ENCODE results near the gene CDH4.
A peak's percentile ranks its signal among the peaks of the same experiment; 100 is the strongest.

CDH4 gene

DNA sequence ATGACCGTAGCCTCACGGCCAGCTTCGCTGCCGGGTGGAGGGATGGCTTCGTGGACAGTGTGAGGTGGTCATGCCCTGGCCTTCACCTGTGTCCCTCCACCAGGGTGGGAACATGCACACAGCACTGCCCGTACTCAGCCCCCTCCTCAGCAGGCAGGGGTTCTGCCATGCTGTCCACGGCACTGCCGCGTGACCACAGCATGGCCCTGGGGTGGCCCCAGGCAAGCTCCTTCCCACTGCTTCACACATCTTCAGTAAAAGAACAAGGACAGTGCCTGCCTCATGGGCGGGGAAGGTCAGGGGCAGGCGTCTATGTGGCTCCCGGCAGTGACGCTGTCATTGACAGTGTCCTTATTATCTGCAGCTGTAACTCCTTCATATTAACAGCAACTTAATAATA is 607.7 kb downstream of the CDH4 start:
- no peak for DNase-seq

DNA sequence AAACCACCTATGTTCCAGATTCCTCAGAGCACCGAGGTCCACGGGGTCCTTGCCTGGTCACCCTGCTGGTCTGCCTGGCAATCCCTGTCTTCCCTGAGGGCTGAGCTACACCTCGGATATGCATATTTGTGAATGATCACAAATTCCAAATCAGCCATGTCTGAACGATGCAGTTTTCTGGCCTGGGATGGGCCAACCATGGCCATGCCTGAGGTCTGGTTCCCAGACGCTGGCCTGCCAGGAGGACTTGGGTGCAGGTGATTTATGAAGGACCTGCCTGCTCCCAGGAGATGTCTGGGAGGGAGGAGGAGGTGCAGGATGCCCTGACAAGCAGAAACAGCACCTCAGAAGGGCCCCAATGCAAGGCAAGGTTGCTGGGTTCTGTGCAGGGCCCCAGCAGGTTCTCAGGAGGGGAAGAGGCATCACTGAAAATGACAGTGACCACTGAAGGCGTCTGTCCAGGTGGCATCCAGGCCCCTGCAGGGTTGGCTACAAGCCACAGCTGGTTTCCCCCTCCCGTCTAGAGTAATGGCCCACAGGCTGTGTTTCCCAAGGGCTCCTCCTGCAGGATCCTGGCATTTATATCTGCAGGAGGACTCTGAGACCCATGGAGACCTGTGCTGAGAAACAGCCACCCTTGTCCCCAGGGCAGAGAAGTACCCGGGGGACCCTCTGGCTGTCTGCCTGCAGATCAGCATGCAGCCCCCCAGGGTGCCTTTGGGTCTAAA is 608.4 kb downstream of the CDH4 start:
- DNase-seq: no peak

DNA sequence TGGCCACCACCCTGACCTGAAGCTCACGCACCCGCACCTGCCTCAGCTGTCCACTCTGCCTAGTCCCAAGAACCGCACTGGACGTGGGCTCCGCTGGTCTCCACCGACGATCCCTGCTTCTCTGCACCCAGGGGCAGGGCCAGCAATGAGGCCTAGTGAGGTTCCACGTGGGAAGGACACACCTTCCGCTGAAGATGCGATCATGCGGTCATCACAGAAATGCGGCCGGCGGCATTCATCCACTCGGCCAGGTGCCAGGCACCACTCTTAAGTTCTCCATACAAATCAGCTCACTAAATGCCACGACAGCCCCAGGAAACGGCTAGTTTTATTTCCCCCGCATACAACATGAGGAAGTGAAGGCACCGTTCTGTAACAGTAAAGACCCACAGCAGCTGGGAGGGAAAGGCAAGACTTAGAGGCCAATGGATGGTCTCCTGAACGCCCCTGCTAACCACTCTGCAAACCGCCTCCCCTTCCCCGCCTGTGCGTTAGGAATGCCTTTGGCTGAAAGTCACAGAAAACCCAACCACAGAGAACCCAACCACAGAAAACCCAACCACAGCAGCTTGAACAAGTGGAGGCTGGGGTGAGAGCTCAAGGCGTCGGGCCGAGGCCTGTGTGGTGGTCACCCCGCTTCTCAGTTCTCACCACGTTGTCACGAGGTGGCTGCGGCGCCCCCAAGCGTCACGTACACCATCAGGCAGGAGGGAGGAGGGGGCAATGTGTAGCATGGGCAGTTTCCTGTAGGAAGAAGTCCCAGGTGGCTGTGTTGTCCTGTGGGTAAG is 609.2 kb downstream of the CDH4 start:
- no peak for DNase-seq

DNA sequence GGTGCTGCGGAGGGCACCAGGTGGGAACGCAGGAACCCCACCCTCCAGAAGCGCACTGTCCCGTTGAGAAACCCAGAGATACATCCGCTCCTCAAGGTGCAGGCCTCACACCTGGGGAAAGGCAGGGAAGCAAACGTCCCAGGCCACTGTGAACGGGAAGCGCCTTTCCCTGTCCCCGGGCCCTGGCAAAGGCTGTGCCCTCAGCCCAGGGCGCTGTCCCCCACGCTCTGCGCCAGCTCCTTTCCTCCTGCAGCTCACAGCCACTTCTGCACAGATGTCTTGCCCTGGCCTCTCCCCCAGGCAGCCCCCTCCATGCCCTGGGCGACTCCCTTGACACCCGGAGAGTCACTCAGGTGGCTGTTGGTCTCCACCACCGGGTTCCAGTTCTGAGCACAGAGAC is 609.8 kb downstream of the CDH4 start:
- no peak for DNase-seq

DNA sequence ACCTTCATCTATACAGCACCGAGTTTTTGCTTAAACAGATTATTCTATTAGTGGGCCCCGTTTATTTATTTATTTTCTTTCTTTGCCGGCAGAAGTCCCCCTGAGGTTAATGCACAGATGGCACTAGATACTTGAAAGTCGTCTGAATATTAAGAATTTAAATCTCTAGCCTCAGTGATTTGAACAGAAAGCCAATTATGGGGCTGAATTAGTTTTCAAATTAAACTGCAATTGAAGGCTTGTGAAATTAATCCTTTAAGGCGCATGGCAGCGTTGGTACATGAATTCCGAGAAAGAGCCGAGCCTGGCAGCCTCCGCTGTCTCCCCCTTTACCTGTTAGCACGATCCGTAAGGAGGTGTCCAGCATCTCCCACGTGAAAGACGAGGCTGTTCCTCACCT is 610.8 kb downstream of the CDH4 start:
- no peak for DNase-seq

DNA sequence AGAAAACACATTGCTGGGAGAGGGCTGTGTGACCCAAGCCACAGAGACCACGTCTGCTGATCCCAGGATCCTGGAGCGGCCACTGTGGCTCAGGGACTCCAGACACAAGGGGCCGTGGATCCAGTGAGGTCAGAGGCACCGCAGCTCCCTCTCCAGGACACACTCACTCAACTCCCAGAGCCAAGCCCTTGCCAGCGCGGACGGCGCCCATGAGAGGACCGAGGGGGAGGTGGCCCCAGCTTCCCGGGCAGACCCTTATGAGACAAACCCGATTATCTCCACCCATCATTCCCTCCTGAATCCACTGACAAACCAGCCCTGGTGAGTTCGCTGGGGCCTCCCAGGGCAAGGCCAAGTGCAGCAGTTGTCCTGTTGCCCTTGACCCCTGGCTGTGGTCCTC is 612.4 kb downstream of the CDH4 start:
- no peak for DNase-seq

DNA sequence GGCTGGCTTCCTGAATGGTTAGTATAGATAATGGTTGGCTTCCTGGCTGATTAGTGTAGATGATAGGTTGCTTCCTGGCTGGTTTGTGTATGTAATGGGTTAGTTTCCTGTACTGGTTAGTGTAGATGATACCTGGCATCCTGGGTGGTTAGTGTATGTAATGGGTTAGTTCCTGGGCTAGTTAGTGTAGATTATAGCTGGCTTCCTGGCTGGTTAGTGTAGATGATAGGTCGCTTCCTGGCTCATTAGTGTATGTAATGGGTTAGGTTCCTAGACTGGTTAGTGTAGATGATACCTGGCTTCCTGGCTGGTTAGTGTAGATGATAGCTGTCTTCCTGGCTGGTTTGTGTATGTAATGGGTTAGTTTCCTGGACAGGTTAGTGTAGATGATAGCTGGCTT is 613.3 kb downstream of the CDH4 start:
- no peak for DNase-seq

DNA sequence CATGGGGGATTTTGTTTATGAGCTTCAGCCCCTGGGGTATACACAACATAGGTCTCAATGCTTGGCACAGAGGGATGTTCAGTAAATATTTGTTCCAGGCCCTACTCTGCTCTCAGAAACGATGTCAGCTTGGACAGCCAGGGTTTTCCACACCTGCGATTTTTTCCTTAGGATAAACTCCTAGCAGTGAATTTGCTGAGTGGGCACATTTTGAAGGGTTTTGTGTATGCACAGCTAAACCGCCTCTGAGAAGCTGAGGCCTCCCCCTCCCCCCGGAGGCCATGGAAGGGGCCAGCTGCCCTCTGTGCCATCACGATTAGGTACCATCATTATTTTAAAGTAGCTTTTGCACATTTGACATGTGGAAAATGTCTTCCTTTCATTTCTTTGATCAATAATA is 614.1 kb downstream of the CDH4 start:
- no peak for DNase-seq

DNA sequence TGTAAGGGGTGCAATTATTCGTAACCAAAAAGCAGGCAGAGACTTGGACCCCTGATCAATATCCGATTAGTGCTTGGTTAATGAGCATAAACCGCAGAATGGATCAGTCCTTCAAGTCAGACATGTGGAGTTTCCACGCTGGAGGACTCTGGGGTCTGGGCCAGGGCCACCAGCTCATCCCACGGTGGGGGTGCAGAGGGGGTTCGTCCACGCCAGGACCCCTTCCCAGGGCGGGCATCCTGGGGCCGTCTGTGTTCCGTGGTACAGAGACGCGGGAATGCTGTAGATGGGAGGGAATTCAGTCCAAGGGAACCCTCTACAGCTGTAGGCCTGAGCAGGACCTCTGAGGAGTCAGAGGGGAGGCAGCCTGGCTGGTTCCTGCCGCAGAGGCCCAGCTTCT is 615.9 kb downstream of the CDH4 start:
- no peak for DNase-seq

DNA sequence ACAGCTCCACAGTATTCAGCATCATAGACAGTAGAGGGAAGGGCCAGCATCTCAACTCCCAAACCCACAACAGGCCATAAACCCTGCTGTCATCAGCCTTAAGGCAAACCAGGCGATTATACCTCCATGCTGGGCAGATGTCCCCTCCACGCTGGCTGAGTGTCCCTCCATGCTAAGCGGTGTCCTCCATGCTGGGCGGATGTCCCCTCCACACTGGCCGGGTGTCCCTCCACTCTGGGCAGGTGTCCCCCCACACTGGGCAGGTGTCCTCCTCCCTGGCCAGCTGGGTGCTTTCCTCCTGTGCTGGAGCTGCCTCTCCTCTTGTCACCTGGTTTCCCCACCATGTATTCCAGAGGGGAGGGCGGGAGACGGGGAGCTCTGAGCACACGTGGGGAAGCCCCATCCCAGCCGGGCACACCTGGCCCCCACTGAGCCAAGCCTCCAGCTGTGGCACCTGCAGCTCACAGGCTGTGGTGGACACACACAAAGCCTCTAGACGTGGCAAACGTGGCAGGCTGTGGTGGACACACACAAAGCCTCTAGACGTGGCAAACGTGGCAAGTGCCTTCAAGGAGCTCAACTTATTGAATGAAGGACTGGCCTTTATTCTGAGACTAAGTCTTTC is 616.5 kb downstream of the CDH4 start:
- no peak for DNase-seq

DNA sequence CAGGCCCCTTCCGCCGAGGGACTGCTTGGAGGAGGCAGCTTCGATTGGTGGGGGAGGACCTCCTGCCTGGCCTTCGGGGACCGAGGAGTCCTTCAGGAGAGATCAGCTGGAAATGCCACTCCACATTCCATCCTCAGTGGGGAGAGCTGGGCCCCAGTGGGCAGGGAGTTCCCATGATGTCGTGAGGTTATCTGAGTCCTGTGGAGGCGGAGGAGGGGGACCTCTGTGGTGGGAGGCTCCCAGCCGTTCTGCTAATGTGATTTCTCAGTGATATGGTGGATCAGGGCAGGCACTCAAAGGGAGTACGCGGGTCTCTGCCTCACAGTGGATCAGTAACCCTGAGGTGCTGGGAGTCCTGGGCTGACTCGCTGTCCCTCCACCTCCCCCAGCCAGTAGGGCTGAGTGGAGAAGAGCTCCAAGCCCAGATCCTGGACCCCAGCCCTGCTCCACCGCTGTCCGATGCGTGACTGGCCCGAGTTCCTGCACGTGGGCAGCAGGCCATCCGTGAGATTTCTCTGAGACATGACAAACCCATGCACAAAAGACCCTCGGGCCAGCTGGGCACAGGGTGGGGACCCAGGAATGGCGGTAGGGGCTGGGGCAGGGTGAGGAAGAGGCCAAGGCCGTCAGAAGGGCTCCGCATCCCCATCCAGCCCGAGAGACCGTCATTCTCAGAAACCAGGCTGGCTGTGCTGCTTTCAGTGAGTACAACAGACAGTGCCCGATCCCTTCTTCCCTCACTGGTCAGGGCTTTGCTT is 617.9 kb downstream of the CDH4 start:
- DNase-seq: no peak

DNA sequence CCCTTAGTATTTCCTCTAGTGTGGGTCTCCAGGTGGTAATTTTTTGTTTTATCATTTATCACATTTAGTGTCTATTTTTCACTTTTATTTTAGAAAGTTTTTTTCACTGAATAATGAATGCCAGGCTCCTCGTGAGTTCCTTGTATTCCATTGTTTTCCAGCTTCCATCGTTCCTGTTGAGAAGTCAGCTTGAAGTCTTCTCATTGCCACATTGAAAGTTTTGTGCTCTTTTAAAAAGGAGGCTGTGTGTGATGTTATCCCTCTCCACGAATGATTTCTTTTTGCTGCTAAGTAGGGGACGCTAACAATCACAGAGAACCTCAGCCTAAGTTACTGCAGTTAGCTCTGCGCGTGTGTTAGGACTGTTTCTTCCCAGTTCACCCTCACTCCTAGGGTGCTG is 619.1 kb downstream of the CDH4 start:
- no peak for DNase-seq

DNA sequence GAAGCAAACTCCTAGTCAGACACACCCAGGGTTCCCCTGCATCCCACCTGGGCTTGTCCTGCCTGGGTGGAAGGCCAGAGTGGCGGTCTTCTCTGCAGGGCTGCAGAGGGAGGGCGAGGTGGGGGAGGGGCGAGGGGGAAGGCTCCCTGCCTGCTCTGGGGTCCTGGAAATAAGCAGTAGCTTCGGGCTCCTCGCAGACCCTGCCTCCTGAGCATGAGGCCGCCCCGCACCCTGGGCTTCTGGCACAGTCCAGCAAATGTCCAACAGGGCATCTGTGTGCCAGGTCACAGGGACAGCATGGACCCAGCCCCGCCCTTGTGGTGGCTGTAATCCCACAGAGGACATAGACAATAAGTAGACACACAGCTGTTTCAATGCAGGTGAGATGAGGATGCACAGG is 619.9 kb downstream of the CDH4 start:
- DNase-seq: no peak

DNA sequence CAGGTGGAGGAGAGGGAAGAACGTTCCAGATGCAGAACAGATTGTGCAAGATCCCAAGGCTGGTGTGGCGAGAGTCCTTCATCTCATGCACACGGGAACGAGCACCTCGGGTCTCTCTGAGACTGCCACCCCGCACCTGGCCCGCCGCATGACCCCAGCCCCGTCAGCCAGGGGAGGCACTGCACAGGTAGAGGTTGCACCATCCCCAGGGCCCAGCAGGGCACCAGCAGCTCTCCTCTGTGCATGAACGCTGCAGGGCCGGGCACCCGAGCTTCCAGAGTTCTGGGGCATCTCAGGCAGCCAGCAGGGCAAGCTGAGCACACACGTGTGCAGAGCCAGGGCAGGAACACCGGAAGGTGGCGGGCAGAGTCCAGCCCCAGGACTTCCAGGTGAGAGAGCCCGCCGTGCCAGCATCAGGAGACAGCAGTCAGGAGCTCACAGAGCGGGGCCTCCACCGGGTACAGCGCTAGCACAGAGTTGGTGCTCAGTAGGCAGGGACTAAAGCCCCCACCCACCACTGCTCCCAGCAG is 620.4 kb downstream of the CDH4 start:
- no peak for DNase-seq

DNA sequence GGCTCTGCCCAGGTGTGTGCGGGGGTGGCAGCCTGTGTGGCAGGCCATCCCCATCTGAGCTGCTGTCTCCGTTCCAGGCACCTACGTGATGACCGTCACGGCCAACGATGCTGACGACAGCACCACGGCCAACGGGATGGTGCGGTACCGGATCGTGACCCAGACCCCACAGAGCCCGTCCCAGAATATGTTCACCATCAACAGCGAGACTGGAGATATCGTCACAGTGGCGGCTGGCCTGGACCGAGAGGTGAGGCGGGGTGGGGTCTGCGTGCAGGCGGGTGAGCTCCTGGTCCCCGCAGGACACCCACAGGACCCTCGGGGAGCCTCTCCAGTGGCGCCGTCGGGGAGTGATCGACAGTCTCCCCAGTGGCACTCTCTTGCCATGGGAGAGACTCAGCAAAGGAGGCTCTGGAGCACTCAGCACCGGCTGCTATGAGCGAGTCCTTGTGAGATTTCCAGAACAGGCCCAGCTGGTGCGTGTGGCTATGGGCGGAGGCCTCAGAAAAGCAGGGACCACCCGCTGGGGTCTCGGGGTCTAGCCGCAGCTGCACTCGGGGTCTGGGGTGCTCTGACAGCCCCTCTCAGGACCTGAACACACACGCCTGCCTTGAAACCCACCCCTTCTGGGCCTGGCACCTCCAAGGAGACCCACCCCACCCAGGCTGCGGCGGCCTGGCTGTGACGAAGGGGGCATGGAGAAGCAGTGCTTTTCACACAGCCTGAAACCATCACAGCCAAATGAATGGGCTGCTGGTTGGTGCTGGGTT is 621.8 kb downstream of the CDH4 start:
- no peak for DNase-seq

DNA sequence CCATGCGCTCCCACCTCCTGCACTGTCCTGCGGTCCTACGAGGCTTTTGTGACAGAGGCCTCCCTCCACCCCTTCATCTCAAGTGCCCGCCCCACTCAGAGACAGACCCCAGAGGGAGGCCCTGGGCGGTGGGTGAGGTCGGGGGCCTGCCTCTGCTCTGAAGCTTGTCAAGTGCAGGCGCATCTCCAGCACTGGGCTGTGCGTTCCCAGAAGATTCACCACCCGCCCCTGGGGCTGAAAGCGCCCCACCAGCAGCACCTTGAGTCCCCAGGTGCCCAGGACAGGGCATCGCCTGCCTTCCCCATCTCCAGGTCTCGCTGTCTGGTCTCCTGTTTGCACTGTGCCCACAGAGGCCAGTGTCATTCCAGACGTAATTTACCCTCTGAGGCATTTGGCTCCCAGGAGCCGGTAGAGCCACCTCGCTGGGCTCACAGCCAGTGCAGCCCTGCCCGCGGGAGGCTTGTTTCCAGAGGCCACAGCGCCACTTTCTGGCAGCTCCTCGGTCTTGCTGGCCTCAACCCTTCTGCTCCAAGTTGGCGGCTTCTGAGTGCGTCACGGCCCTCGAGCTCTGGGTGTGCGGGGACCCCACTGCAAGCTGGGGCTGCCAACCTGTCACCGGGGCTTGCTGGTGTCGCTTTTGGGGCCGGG is 622.5 kb downstream of the CDH4 start:
- DNase-seq: peak in 1 of 2 experiments; percentile 20

DNA sequence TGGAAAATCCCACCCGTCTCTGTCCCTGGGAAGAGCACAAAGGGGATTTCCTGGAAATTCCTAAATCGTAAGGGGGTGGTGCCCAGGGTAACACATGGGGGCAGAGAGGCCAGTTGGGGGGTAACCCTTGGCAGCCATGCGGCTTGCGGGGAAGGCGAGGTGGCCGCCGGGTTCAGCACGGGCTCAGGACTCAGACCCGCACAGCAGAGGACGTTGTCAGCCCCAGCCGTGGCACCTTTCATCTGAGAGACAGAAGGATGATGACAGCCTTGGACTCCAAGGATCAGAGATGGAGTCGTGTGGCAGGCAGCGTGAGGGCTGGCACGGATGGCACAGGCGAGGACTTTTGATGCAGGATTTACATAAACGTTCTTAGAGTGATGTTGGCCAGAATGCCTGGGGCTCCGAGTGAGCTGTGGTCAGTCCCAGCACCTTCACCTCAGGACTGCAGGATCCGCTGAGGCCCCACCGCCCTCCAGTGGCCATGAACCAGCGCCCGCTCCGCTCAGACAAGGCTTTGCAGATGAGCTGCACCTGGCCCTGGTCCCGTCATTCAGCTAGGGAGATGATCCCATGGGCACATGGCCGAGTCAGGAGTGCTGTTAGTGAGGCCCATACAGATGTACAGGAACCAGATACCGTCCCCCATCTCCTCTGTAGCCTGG is 623.3 kb downstream of the CDH4 start:
- DNase-seq: no peak

DNA sequence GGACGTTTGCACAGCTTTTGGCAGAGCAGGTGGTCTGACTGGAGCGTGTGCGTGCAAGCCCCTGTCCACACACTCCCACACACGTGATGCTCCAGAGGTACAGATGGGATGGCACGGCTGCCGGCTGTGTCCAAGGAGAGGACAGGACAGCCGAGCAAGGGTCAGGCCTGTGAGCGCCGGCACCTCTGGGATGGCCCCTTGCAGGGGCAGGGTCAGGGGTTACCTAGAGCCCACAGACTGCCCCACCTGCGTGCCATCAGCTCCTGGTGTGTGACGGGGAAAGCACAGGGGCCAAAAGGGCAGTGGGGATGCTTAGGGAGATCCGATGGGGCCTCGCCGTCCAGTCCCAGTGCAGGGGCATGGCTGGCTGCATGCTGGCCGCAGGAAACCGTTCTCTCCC is 623.9 kb downstream of the CDH4 start:
- DNase-seq: no peak

DNA sequence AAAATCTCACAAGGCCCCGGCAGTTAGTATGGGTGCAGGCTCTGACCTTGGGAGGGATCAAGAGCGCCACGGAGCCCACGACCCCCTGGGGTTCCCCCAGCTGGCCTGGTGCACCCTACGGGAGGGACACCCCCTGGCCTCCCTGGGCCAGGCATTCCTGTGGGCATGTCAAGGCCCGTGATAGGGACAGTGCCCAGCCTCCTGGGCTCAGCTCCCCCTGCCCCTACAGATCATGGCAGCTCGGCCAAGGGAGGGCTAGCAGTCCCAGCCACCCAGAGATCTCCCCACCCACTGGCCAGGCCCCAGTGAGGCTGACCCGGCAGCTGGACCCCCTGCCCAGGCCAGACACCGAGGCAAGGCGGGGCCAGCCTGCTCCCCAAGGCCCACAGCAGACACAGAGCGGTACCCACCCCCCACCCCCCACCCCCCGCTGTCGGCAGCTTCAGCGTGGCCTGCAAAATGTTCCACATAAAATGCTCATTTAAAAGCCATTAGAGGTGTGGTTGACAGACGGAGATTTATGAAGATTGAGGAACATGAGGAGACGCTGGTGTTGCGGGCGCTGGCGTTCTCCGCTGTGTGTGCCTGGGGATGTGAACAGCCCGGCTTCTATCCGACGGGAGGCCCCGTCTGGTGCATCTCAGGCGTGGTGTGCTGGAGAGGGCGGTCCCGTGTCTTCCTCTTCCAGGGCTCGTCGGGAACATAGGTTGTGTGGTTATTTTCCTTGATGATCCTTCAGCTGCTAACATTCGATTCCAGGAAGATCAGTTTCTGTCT is 625.1 kb downstream of the CDH4 start:
- DNase-seq: no peak

DNA sequence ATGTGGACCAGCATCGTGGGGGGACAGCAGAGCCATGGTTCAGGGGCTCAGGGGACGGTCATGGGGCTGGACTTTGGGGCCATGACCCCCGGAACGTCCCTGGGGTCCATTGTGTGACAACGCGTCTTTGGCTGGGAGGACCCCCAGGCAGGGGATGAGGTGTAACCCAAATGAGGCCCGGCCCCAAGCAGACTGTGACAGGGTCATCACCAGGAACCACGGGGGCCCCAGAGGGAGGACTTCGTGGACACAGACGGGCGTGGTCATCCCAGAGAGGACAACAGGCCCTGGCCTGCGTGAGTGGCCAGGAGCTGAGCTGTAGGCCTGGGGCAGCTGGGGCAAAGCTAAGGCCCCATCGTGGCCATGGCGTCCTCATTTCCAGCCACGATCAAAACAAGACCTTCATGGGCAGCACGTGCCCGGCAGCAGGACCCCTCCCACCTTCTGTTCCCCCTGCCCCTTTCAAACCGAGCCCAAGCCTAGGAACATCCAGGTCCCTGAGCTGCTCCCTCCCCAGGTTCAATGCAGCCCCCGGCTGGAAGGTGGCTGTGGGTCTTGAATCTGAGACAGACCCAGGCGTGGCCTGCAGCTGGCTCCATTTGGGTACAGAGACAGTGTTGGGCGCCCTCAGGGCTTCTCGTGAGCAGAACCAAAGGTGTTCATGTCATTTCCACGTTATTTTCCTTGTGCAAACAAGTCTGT is 625.9 kb downstream of the CDH4 start:
- no peak for DNase-seq
